HG03196 (cell line): Measurements from ENCODE around the gene RECQL5.

Source experiments
- ATAC-seq: cut with Tn5 transposase; IDR thresholded peaks from one replicate; pipeline ENCODE4 v1.9.1; 2021; ENCODE audit not compliant: unreplicated experiment

The RECQL5 gene

GRCh38 chr17:75634754-75635609, 32.0 kb downstream of the RECQL5 start:
- no peak for ATAC-seq

GRCh38 chr17:75634376-75634740, 32.6 kb downstream of the RECQL5 start:
- no peak for ATAC-seq

GRCh38 chr17:75633486-75634375, 33.2 kb downstream of the RECQL5 start:
- no peak for ATAC-seq

GRCh38 chr17:75632863-75633485, 34.0 kb downstream of the RECQL5 start, which contains the start of gene SMIM5:
SMIM5 (plus strand) TSS chr17:75633434; CDS start chr17:75640202, 6,768 bp downstream.
- no peak for ATAC-seq

- ATAC-seq, result no peak
Measured at GRCh38 chr17:75632428-75632827, 34.5 kb downstream of the RECQL5 start.

GRCh38 chr17:75631353-75631752, 35.6 kb downstream of the RECQL5 start:
- ATAC-seq, result no peak

- ATAC-seq, result no peak
Measured at GRCh38 chr17:75630071-75630917, 36.7 kb downstream of the RECQL5 start.

GRCh38 chr17:75629157-75629556, 37.8 kb downstream of the RECQL5 start:
- no peak for ATAC-seq

GRCh38 chr17:75628425-75628824, 38.5 kb downstream of the RECQL5 start:
- no peak for ATAC-seq

- no peak for ATAC-seq
Measured at GRCh38 chr17:75627094-75627493, 39.9 kb downstream of the RECQL5 start.

GRCh38 chr17:75626496-75627038, 40.4 kb downstream of the RECQL5 start:
- ATAC-seq, result no peak

GRCh38 chr17:75625813-75626486, 41.0 kb downstream of the RECQL5 start:
- ATAC-seq, result no peak

GRCh38 chr17:75624714-75625345, 42.1 kb downstream of the RECQL5 start:
- no peak for ATAC-seq

GRCh38 chr17:75624021-75624420, 42.9 kb downstream of the RECQL5 start:
- no peak for ATAC-seq

- no peak for ATAC-seq
Measured at GRCh38 chr17:75623386-75623785, 43.6 kb downstream of the RECQL5 start.

GRCh38 chr17:75622771-75623273, 44.1 kb downstream of the RECQL5 start:
- ATAC-seq, result no peak

- ATAC-seq, result no peak
Measured at GRCh38 chr17:75622076-75622475, 44.9 kb downstream of the RECQL5 start.

GRCh38 chr17:75621489-75621888, 45.5 kb downstream of the RECQL5 start:
- ATAC-seq, result no peak
